CD14-positive monocyte (primary cell): ENCODE measurements around the gene REEP3. TPM values are rescaled to one million over a fixed set of nuclear protein-coding genes. Genes with fewer than 3 reads are reported as not detected.
A peak's percentile ranks its signal among the peaks of the same experiment; 100 is the strongest.

Experiments
- DNase-seq, 3 donors: peaks; one replicate each; pipeline ENCODE4 v3.0.0-alpha.2; 2011 to 2022
- H2AFZ ChIP-seq: 2 replicates; pipeline ENCODE4 v1.6.0; 2012; ENCODE audit warnings: mild to moderate bottlenecking, low read depth, low read length, inconsistent platforms; ENCODE audit not compliant: insufficient read depth, poor library complexity, severe bottlenecking
- H3K27ac ChIP-seq, 2 donors: 1 replicate in 1 of 2; 2 replicates in 1 of 2; pipeline ENCODE4 v1.5.1; 2012 to 2013; ENCODE audit warnings: low read length in 2 of 2, control low read depth in 1 of 2, inconsistent platforms in 1 of 2, low read depth in 1 of 2, mild to moderate bottlenecking in 1 of 2
- H3K27me3 ChIP-seq, 2 donors: one replicate each; pipeline versions ENCODE4 v1.6.0 to v1.6.1; 2011 to 2013; ENCODE audit warnings: low read length in 2 of 2; ENCODE audit not compliant: control insufficient read depth in 2 of 2, insufficient read depth in 2 of 2
- H3K36me3 ChIP-seq, 2 donors: replicated peaks in 1 of 2; 1 replicate in 1 of 2; 2 replicates in 1 of 2; pipeline versions ENCODE4 v1.5.1 to v1.6.1; 2012 to 2013; ENCODE audit warnings: low read length in 2 of 2, control low read depth in 1 of 2, inconsistent platforms in 1 of 2, mild to moderate bottlenecking in 1 of 2; ENCODE audit not compliant: insufficient read depth in 2 of 2, control insufficient read depth in 1 of 2
- H3K4me1 ChIP-seq, 2 donors: 1 replicate in 1 of 2; 2 replicates in 1 of 2; pipeline versions ENCODE4 v1.5.1 to v1.6.1; 2012 to 2013; ENCODE audit warnings: low read length in 2 of 2, control low read depth in 1 of 2, inconsistent platforms in 1 of 2, mild to moderate bottlenecking in 1 of 2, moderate library complexity in 1 of 2; ENCODE audit not compliant: insufficient read depth in 2 of 2, control insufficient read depth in 1 of 2
- H3K4me2 ChIP-seq: replicated peaks from 2 replicates; pipeline ENCODE3; 2012; ENCODE audit warnings: low read length, moderate library complexity, mild to moderate bottlenecking; ENCODE audit not compliant: poor library complexity, severe bottlenecking; ENCODE audit errors: extremely low read depth
- H3K4me3 ChIP-seq, 3 experiments: fragments of 200-600 bp in 1 of 3; sonication (generic) in 1 of 3; replicated peaks in 1 of 3; 1 replicate in 2 of 3; 2 replicates in 1 of 3; pipeline ENCODE4 v1.5.1; 2011 to 2013; ENCODE audit warnings: low read length in 3 of 3, mild to moderate bottlenecking in 3 of 3, control low read depth in 2 of 3, low read depth in 2 of 3, inconsistent platforms in 1 of 3, moderate library complexity in 1 of 3
- H3K79me2 ChIP-seq: 2 replicates; pipeline ENCODE4 v1.6.0; 2012; ENCODE audit warnings: mild to moderate bottlenecking, control low read depth, inconsistent platforms, low read length, moderate library complexity; ENCODE audit not compliant: insufficient read depth
- H3K9ac ChIP-seq: 2 replicates; pipeline ENCODE4 v1.6.0; 2017; ENCODE audit warnings: low read length, mild to moderate bottlenecking; ENCODE audit not compliant: insufficient read depth, poor library complexity, severe bottlenecking
- H3K9me3 ChIP-seq, 2 donors: replicated peaks in 1 of 2; 1 replicate in 1 of 2; 2 replicates in 1 of 2; pipeline versions ENCODE4 v1.5.1 to v1.6.1; 2012 to 2013; ENCODE audit warnings: low read length in 2 of 2, control low read depth in 1 of 2; ENCODE audit not compliant: control insufficient read depth in 1 of 2, insufficient read depth in 1 of 2
- H4K20me1 ChIP-seq: 2 replicates; pipeline ENCODE4 v1.6.0; 2012; ENCODE audit warnings: mild to moderate bottlenecking, low read length, control low read depth, moderate library complexity; ENCODE audit not compliant: insufficient read depth
- H3K27ac Mint-ChIP-seq, 7 donors: one replicate each; pipeline ENCODE4 v1.8.0; 2020; ENCODE audit warnings: mild to moderate bottlenecking in 7 of 7, mixed read lengths in 7 of 7, moderate library complexity in 6 of 7, inconsistent platforms in 2 of 7
- H3K27me3 Mint-ChIP-seq, 3 donors: one replicate each; pipeline ENCODE4 v1.8.0; 2021 to 2022; ENCODE audit warnings: low read depth in 3 of 3, mild to moderate bottlenecking in 3 of 3, mixed read lengths in 3 of 3, moderate library complexity in 3 of 3, inconsistent platforms in 1 of 3
- H3K36me3 Mint-ChIP-seq, 2 donors: one replicate each; pipeline ENCODE4 v1.8.0; 2020; ENCODE audit warnings: mixed read lengths in 2 of 2, inconsistent platforms in 1 of 2, mild to moderate bottlenecking in 1 of 2
- H3K4me1 Mint-ChIP-seq: one replicate; pipeline ENCODE4 v1.8.0; 2020; ENCODE audit warnings: mild to moderate bottlenecking, mixed read lengths
- H3K4me3 Mint-ChIP-seq, 2 donors: one replicate each; pipeline ENCODE4 v1.8.0; 2020; ENCODE audit warnings: mild to moderate bottlenecking in 2 of 2, mixed read lengths in 2 of 2, moderate library complexity in 1 of 2
- H3K9me3 Mint-ChIP-seq, 7 donors: one replicate each; pipeline ENCODE4 v1.8.0; 2020 to 2022; ENCODE audit warnings: mixed read lengths in 7 of 7, mild to moderate bottlenecking in 6 of 7, moderate library complexity in 6 of 7, inconsistent platforms in 2 of 7
- WGBS: methylation state at CpG from one replicate; pipeline ENCODE4 v1.1.5; 2013; ENCODE audit warnings: missing lambda C conversion rate; ENCODE audit not compliant: insufficient coverage; 5-methylcytosine and 5-hydroxymethylcytosine counted together
- intact Hi-C, 2 donors: fragments of 100-400 bp; cut with micrococcal nuclease; formaldehyde crosslinking; loops; one replicate each; pipeline versions ENCODE4 v1.15.0 to v1.15.1; 2023
- polyA plus RNA-seq, 3 donors: library from polyadenylated mRNA; depleted of rRNA in 1 of 3; unstranded in 2 of 3; stranded (reverse) in 1 of 3; fragments of 300-500 nt in 2 of 3; fragments of >200 nt in 1 of 3; fragmentation: Illumina TruSeq in 2 of 3; gene quantifications; 1 replicate in 2 of 3; 2 replicates in 1 of 3; pipeline ENCODE4 v1.2.3, GENCODE V29; 2012 to 2021
- TF ChIP-seq, protein P1 (sequence below): fragments of 200-600 bp; IDR thresholded peaks from one replicate; pipeline ENCODE4 v1.8.0; 2022; ENCODE audit warnings: antibody characterized with exemption, mild to moderate bottlenecking

REEP3 gene
- polyA plus RNA-seq, 3 donors, result 9.1 to 17.7 (median 17.7) TPM

- TF ChIP-seq, protein P1, sequence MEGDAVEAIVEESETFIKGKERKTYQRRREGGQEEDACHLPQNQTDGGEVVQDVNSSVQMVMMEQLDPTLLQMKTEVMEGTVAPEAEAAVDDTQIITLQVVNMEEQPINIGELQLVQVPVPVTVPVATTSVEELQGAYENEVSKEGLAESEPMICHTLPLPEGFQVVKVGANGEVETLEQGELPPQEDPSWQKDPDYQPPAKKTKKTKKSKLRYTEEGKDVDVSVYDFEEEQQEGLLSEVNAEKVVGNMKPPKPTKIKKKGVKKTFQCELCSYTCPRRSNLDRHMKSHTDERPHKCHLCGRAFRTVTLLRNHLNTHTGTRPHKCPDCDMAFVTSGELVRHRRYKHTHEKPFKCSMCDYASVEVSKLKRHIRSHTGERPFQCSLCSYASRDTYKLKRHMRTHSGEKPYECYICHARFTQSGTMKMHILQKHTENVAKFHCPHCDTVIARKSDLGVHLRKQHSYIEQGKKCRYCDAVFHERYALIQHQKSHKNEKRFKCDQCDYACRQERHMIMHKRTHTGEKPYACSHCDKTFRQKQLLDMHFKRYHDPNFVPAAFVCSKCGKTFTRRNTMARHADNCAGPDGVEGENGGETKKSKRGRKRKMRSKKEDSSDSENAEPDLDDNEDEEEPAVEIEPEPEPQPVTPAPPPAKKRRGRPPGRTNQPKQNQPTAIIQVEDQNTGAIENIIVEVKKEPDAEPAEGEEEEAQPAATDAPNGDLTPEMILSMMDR, result no peak
- Histone ChIP-seq H3K4me1 (peaks cover 7 to 21% of the 10 kb centered on the region in 2 donors), H3K27me3 (no peaks in the 10 kb centered on the region), H3K36me3 (no peaks in the 10 kb centered on the region), H3K79me2 (peaks cover 22% of the 10 kb centered on the region), H3K4me3 (no peak overlapping the region), H3K4me2 (no peak overlapping the region), H3K27ac (no peak overlapping the region), H4K20me1 (peaks cover 29% of the 10 kb centered on the region), H2AFZ (no peak overlapping the region), H3K9me3 (no peaks in the 10 kb centered on the region), H3K9ac (no peak overlapping the region)
- intact Hi-C loops, result no loop called here
- Mint-ChIP-seq H3K27me3 (no peaks in the 10 kb centered on the region), H3K4me3 (no peak overlapping the region), H3K4me1 (peaks cover 23% of the 10 kb centered on the region), H3K9me3 (peaks cover 0 to 3% (median 0%) of the 10 kb centered on the region in 7 donors), H3K36me3 (peaks cover 0 to 2% of the 10 kb centered on the region in 2 donors), H3K27ac (peak overlapping the region in 4 of 7 donors; percentile 1 to 50 (median 39))
- no peak for DNase-seq
- 91% methylated on average over 1 of the region's 4 CpGs for WGBS
Measured at GRCh38 chr10:63553031-63553430, 31.8 kb downstream of the REEP3 start.

DNA sequence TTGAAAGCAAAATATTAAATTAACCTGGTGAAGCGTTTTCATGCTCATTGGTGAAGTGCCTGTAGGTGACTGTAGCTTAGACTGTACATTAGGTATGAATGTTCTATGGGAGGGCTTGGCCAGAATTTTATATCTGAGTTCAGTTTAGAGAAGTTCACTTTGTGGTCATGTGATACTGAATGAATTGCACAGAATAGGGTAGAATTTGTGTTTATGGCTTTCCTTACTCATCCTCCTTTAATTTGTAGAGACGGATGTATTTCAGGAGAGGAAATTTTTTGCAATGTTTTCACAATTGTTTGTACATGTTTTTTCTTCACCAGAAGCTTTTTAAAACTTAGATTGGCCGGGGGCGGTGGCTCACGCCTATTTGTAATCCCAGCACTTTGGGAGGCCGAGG is 32.3 kb downstream of the REEP3 start:
- H3K4me1 Mint-ChIP-seq, result peaks cover 23% of the 10 kb centered on the region
- intact Hi-C loops, result no loop called here
- Histone ChIP-seq H3K9me3 (no peaks in the 10 kb centered on the region), H3K27ac (no peak overlapping the region), H3K4me1 (peaks cover 7 to 21% of the 10 kb centered on the region in 2 donors), H3K79me2 (peaks cover 26% of the 10 kb centered on the region), H2AFZ (no peak overlapping the region), H3K27me3 (no peaks in the 10 kb centered on the region), H4K20me1 (peaks cover 33% of the 10 kb centered on the region), H3K4me3 (no peak overlapping the region), H3K9ac (no peak overlapping the region), H3K36me3 (no peaks in the 10 kb centered on the region), H3K4me2 (no peak overlapping the region)
- WGBS, result 100% methylated on average over 3 of the region's 6 CpGs
- TF ChIP-seq, protein P1, result no peak
- no peak for DNase-seq
- no peak overlapping the region for H3K4me3 Mint-ChIP-seq
- peaks cover 0 to 2% of the 10 kb centered on the region in 2 donors for H3K36me3 Mint-ChIP-seq
- peaks cover 0 to 3% (median 0%) of the 10 kb centered on the region in 7 donors for H3K9me3 Mint-ChIP-seq
- peak overlapping the region in 2 of 7 donors; percentile 30 to 42 for H3K27ac Mint-ChIP-seq
- H3K27me3 Mint-ChIP-seq, result no peaks in the 10 kb centered on the region
